Occipital lobe (tissue), 2 donors: Measurements from ENCODE around the gene PTMA. TPM values are rescaled to one million over a fixed set of nuclear protein-coding genes. Genes with fewer than 3 reads are reported as not detected.

ENCODE experiments used
- DNase-seq: peaks from one replicate; lab custom pipeline; 2025; lab: John Stamatoyannopoulos, UW
- total RNA-seq: library from RNA; depleted of rRNA; stranded (reverse); fragments of >200 nt; gene quantifications from one replicate; pipeline ENCODE4 v1.2.3, GENCODE V29; 2014

Gene PTMA
- total RNA-seq, 1 donor from 2014 or later, result 647 TPM

DNA sequence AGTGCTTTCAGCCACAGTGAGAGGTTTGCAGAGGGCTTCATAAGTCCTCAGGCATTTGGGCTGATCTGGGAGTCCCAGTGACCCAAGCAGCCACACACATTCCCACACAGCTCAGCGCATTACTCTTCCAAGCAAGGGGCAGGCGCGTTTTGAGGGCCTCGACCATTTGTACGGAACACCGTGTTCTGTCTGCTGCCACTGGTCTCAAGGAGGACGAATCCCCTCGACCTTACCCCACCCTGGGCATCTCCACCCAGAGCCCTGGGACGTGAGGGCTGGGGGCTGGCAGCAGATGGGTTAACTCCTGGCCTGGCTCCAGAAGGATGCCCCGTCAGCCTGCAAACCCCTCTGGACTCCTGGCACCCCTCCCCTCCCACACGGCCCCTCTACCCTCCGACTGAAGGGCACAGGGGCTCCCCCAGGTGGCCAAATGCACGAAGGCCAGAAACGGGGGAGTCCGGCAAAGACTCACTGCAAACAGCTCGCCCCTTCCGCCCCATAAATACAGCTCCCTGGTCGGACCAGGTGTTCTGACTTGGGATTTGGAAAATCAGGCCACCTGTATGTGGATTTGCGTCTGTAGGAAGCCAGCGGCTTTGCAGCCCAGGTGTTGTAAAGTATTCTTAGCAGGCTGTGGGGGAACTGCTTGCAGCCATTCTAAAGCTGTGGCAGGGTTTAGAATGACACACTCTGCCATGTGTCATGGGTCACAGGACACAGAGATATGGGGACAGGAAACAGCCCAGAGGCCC lies 33.6 kb upstream of the PTMA start:
- DNase-seq, result peak; percentile 32

DNA sequence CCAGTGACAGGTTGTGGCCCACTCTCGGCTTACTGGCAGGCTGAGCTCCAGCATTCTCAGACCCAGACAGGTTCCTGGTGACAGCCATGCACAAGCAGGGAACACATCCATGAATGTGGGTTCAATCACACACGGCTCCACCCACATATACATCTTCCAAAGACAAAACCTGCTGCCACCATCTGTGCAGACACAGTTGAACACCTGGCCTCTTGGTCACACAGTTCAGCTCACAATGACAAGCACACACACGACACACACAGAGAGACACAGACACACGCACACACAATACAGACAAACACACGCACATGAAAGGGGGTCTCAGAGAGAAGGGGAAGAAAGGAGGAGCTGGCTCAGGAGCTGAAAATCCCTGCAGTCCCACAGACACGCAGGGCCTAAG lies 32.1 kb upstream of the PTMA start:
- DNase-seq, result no peak

DNA sequence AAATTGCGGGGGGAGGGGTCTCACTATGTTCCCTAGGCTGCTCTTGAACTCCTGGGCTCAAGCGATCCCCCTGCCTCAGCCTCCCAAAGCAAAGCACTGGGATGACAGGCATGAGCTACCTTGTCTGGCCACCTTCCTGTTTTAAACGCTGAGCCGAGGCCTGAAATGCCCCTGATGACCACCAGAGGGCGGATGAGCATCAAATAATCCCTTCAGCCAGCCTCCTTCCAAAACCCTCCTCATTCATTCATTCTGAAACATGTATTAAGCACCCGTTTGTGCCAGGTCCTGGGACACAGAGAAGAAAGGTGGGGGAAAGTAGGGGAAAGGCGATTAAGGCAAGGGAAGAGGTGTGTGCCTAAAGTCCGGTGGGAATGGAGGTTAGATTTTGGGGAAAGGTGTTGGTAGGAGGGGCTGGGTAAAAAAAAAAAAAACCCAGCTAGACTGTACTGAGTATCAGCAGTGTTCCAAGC lies 30.7 kb upstream of the PTMA start:
- DNase-seq, result peak; percentile 62

DNA sequence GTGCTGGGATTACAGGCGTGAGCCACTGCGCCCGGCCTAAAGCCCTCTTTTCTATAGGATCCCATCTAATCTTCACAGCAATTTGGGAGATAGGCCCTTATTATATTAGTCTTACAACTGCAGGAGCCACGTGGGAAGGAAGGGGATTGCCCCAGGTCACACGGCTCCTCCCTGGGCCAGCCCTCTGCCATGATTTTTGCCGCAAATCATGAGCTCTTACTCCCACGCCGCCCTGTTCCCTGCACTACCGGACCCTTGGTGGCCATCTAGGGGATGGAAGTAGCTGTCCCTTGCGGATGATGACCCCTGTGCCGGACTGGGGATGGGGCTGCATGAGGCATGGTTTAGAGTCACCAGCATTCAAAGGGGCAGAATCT lies 28.4 kb upstream of the PTMA start:
- DNase-seq, result no peak

DNA sequence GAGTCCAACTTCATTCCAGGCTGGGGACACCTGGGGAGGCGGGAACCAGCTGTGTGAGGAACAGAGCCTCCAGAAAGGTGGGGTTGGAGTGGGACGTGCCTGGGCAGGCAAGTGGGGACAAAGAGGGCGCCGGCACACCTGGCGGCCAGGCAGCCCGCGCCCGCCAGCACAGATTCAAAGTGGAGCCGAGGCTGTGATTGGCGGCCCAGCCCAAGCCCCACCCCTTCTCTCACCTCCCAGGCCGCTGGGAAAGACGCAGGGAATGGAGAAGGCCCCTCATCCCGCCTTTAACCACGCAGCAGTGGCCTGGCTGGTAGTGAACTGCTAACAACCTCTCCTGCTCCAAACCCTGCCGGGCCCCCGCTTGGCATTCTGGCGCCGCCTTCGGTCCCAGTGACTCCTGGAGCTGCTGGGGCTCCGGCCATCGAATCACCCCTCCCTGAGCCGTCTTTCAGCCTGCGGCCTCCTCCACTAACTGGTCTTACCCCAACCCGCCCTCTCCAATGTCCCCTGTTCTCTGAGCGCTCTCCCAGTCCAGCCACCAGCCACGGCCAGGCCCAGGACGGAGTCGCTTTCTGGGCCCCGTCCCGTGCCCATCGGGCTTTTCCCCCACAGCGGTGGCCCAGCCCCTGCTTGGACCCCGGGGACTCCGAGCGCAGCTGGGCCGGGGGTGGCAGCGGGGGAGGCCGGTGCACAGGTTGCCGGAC lies 27.9 kb upstream of the PTMA start:
- DNase-seq, result no peak

DNA sequence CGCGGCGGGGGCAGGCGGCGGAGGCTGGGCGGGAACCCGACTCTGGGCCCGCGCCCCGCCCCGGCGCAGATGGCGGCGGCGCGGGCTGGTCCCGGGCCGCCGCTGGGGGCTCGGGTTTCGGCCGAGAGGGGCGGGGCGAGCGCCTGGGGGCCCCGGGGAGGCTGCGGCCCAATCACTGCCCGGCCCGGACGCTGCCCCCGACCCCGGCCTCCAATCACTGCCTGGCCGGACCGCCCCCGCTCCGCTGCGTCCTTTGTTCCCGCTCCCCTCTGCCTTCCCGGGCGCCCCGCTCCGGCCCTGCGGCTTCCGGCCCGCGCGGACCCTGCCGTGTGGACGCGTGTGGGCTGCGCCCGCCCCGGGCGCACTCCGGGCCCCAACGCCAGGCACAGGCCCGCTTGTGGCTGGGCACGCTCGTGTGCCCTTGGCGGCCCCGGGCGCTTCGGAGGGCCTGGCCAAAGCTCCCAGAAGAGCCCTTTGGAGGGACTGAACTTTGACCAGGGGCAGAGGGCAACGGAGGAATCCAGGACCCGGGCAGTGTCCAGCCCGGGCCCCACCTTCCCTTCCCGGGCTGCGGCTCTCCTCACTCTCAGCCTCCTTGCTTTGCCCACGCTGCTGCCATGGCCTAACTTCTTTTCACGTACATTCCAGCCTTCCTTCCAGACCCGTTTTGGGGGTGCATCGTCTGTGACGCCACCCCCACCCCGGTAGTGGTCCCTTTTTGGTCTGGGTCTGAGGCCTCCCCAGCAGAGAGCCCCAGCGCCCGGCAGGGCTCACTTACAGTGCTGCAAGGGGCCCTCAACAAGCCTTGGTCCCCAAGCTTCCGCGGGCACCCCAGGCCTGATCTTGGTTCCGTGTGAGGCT lies 27.1 kb upstream of the PTMA start:
- DNase-seq, result peak; percentile 73

DNA sequence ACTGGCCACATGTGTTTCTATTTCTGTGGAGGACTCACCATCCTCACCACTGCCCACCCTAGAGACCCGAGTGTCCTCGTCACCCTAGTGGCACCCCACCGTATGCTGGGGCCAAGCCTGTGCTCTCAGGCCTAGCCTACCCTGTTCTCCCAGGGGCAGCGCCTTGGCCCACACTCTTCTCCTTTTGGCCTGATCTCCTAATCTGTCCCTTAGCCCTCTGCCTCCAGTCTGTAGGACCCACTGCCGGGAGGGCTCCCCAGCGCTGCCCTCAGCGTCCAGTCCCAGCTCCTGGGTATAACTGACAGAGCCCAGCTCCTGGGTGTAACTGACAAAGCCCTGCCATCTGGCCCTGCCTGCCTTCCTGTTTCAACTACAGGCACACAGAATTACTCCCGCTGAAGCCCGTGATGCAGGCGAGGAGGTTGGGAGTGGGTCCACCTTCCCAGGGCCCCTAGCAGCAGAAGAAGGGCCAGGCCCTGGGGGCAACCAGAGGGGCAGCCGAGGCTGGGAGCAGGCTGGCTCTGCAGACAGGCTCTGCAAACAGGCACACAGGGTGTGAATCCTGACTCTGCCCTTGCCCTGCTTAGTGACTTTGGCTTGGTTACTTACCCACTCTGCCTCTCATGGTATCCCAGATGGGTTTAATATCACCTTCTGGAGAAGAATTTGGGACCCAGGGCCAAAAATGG lies 25.6 kb upstream of the PTMA start:
- DNase-seq, result no peak

DNA sequence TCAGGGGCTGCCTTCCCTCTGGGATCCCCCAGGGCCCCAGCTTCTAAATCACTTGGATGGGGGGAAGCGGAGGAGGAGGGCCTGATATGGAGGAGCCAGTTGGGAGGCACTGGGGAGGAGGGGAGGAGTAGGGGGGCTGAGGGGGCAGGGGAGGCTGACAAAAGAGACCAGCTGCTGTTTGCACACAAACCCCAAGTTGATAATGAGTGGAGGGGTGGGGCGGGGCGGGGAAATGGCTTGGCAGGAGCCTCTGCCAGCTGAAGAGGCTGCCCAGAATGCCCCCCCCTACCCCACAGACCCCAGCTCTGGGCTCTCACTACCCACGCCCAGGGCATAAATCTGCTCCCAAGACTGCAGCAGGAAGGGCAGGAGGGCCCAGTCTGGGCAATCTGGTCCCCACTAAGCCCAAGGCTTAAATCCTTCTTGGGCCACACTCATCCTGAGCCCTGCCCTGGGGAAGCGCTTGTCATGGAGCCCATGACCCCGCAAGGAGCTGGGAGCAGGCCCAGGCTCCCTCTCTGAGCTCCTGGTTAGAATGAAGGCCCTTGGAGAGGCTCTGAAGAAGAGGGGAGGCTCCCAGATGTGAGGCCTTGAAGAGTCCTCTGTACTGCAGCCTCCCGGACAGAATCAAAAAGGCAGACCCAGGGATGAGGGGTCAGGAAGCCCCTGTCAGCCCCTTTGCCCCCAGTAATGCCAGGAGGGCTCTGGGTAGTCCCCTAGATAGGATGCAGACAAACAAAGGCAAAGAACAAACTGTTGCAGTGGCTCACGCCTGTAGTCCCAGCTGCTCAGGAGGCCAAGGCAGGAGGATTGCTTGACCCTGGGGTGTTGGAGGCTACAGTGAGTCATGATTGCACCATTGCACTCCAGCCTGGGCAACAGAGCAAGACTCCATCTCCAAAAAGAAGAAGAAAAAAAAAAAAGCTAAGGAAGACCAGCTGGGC lies 24.8 kb upstream of the PTMA start:
- peak; percentile 59 for DNase-seq

DNA sequence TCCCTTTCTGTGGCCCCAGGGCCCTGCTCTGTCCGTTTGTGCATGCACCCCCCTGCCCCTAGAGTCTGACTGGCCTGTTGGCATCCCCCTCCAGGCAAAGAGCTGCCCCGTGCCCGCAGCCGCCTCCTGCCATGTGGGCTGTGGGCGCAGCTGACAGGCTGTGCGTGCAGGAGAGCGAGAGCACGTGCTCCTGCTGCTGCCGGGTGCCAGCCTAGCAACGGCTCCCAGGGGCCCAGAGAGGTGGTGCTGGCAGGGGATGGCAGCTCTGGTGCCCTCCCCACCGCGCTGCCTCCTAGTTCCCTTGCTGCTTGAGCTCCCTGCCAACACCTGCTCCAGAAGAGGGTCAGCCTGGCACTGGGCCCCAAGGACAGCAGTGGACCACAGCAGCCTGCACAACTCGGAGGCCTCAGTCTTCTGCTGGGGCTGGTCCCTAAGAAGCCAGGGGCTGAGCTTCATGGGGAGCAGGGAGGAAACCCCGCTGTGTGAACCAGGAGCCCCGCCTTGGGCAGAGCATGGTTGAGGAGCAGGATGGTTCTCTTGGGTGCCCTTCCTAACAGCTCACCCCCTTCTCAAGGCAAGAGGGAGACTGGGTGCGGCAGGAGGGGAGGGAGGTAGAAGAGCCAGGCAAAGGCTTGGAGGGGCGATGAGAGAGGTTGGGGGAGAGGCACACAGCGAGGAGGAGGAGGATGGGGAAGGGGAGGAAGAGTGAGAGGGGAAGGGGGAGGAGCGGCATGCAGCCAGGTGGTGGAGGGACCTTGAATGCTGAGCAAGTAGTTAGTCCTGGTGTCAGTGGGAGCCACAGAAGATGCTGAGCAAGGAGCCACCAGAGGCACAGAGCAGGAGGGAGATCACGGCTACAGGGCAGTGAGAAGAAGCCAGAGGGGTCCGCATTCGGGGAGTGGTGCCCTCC lies 23.8 kb upstream of the PTMA start:
- peak; percentile 82 for DNase-seq

DNA sequence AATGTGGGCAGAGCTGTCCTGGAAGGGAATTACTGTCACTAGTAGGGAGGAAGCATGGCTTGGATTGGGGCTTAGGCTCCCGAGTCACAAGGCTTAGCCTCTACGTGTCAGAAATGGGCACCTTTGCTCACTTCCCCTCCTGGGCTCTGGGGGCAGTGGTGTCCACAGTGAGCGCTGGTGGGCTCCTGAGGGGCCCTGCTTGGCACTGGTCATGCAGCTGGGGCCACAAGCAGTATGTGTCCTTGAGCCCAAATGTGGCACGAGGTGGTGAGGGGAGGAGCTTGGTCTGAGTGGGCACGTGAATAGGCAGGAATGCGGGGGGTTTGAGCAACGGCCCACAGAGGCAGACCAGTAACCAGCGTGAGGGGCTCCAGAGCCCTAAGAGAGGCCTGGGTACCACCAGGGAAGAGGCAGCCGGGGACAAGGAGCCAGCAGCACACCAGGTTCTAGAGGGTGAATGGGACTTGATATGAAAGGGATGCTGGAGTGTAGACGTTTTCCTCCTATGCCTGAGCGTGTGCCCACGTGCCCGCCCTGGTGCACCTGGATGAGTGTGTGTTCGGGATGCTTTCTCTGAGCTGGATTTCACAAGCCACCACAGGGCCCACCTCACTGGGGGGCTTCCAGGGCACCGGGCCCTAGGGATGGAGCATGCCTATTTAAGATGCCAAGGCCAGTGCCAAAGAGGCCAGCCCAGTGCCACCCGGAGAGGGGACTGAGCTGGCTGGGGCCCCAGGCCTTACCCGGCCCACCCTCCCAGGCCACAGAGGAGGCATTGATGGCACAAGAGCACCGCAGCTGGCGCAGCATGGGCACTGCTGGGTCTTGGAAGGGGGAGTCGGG lies 22.8 kb upstream of the PTMA start:
- peak; percentile 80 for DNase-seq

DNA sequence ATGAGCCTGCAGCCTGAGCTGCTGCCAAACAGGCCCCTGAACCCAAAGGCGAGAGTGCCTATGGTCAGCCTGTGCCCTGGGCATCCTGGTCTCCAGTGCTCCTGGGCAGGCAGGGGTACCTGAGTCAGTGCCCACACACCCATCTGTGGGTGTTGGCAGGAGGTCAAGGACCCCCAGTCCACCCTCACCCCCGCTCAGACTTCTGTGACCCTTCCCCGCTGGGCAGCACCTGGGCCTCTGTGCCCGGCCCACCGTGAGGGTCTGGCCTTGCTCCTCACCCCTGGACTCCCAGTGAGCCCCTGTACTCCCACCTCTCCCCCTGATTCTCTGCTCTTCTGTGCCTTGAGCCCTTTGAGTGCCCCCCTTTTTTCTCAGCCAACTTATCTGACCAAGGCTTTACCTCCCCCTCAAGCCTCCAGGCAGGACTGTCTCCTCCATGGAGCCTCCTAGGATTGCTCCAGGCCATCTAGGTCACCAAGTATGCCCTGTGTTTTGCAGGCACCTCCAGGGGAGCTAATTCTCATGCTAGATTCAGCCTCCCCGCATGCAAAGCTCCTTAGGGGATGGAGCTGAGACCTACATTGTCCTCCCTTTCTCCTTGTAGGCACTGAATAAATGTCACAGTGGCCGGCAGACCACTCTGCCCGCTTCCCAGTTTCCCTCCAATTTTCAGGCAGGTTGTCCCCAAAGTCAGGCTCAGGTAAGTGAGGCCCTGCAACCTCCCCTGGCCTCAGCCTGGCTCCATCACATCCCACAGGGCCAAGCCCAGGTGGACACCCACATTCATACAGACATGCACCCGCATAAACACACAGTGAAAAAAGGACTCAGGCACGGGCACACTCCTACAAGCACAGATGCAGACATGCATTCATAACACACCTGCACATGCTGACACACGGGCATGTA lies 21.9 kb upstream of the PTMA start:
- no peak for DNase-seq

DNA sequence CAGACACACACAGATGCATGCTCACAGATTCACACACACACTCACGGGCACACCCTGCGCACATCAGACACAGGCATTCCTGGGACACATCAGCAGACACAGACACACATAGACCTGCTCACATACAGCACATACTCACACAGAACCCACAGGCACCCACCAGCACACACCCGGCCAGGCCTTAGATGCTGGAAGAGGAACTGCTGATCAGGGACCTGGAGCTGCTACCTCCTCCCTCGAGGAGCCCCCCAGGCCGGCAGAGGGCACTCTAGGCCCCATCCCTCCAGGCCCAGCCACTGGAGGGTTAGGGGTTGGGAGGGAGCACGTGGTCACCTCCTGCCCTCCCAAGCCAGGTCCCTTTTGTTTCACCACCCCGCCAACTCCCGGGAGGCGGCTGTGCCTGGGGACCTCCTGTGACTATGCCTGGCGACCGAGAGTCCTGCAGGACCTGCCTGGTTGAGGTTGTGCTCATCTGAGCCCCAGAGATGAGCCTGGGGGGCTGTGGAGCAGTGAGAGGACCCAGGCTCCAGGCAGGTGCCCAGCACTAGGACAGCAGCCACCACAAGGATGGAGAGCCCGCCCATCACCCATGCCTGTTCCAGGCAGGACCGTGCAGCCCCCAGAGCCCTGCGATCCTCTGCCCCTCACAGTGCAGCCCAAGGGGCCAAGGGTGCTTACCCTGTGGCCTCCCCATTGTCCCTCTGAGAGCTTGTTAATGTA lies 21.0 kb upstream of the PTMA start:
- peak; percentile 66 for DNase-seq

DNA sequence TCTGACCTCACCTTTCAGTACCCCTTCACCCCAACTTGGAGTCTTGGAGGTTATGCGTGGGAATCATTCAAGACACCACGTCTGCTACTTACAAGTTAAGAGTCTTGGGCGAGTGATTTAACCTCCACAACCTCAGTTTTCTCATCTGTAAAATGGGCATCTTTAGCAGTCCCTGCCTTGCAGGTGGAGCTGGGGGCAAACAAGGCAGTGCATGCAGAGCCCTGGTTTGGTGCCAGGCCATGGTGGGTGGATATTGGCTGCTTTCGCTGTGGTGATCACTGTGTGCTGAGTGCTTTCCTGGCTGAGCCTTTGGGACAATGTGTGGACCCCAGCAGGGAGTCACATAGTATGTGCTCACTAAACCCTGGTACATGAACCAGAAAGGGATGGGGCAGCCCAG lies 20.4 kb upstream of the PTMA start:
- no peak for DNase-seq

DNA sequence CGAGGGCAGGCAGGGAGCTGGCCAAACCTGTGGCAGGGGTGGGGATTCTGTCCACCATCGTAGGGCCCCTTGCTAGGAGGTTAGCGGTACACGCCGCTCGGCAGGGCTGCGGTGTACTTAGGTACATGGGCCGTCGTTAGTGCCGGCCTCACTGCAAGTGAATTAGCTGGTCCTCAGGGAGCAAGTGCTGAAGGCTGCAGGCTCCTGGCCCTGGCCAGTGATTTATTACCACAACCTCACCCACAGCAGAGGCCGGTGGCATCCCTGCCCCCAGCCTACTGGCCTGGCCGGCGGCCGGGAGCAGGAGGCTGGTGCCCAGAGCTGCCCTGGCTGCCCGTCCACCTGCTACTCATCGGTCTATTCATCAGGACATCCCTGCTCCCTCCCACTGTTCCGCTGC lies 19.6 kb upstream of the PTMA start:
- no peak for DNase-seq

DNA sequence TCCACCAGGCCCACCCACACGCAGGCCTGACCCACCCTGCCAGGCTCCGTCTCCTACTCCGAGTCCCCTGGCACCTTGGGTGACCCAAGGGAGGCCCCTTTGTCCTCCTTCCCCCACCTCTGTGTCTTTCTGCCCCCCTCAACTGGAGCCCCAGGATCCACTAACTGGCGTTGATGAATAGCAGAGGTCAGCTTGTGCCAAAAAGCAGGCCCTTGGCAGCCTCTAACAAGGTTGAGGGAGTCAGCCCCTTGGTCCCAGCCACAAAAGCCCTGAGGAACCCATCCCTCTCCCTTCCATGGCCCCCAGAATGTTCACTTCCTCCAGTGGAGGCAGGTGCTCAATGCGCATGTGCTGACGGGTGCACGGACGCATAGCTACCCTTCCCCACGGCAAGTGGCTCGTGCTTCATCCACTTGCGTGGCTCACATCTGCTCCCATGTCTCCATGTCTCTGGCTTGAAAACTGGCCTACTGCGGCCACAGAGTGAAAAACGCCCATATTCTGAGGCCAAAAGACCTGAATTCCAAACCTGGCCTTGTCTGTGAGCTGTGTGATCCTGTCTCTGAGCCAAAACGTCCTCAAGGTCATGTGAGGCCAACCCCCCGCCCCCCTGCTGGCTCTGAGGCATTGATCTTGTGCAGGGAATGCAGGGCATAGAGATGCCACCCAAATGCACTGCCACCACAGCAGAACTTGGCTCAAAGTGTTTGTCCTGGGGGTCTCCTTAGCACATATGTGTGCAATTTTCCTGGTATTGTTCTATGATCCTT lies 19.0 kb upstream of the PTMA start:
- DNase-seq, result no peak

DNA sequence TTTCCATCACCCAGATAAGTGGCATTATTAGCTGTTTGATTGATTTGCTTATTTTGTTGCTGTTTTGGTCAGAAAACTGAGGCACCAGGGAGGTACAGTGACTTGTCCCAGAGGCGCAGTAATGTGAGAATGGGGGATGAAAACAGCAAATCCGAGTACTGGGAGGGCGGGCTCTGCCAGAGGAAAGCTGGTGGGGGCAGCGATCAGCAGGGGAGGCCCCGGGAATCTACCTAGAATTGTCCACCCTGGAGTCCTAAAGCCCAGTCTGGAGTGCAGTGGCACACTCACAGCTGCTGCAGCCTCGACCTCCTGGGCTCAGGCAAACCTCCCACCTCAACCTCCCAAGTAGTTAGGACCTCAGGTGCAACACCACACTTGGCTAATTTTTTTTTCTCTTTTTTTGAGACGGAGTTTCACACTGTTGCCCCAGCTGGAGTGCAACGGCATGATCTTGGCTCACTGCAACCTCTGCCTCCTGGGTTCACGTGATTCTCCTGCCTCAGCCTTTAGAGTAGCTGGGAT lies 17.0 kb upstream of the PTMA start:
- no peak for DNase-seq
